Measurements from ENCODE around the gene DCXR. TPM values are rescaled to one million over a fixed set of nuclear protein-coding genes. Genes with fewer than 3 reads are reported as not detected.

Gene DCXR
- polyA plus RNA-seq, 4 donors = 41.1 to 147 (median 112) TPM

- DNase-seq (no peak), FAIRE-seq (no peak)
- Histone ChIP-seq H3K27me3 (ENCODE audit: control insufficient read depth in 3 of 3, insufficient read depth in 3 of 3, low read length in 3 of 3) (no peaks in the 10 kb centered on the region), H3K4me3 (ENCODE audit: low read depth in 1 of 3, low read length in 3 of 3) (no peak overlapping the region), H3K4me1 (ENCODE audit: control insufficient read depth in 3 of 3, insufficient read depth in 2 of 3, low read depth in 1 of 3, low read length in 2 of 3) (no peaks in the 10 kb centered on the region), H3K9me3 (ENCODE audit: control insufficient read depth in 2 of 2, insufficient read depth in 1 of 2, low read depth in 1 of 2, low read length in 1 of 2) (no peaks in the 10 kb centered on the region), H3K27ac (ENCODE audit: low read depth in 1 of 3, low read length in 2 of 3) (no peak overlapping the region), H3K36me3 (ENCODE audit: control insufficient read depth in 3 of 3, insufficient read depth in 2 of 3, low read depth in 1 of 3, low read length in 3 of 3) (peaks cover 0 to 68% (median 0%) of the 10 kb centered on the region in 3 donors)
- WGBS, 3 donors = 89 to 93% (median 93%) methylated on average over 17 to 19 of the region's 19 CpGs
Measured at GRCh38 chr17:82011617-82012187, 25.8 kb downstream of the DCXR start.

- Histone ChIP-seq H3K36me3 (ENCODE audit: control insufficient read depth in 3 of 3, insufficient read depth in 2 of 3, low read depth in 1 of 3, low read length in 3 of 3) (peaks cover 0 to 71% (median 0%) of the 10 kb centered on the region in 3 donors), H3K27ac (ENCODE audit: low read depth in 1 of 3, low read length in 2 of 3) (no peak overlapping the region), H3K4me3 (ENCODE audit: low read depth in 1 of 3, low read length in 3 of 3) (no peak overlapping the region), H3K9me3 (ENCODE audit: control insufficient read depth in 2 of 2, insufficient read depth in 1 of 2, low read depth in 1 of 2, low read length in 1 of 2) (no peaks in the 10 kb centered on the region), H3K27me3 (ENCODE audit: control insufficient read depth in 3 of 3, insufficient read depth in 3 of 3, low read length in 3 of 3) (no peaks in the 10 kb centered on the region), H3K4me1 (ENCODE audit: control insufficient read depth in 3 of 3, insufficient read depth in 2 of 3, low read depth in 1 of 3, low read length in 2 of 3) (no peaks in the 10 kb centered on the region)
- DNase-seq = no peak
- FAIRE-seq = no peak
- WGBS, 3 donors = 92 to 93% (median 93%) methylated on average over 34 to 39 of the region's 39 CpGs
Measured at GRCh38 chr17:82010575-82011525, 26.6 kb downstream of the DCXR start.

DNA sequence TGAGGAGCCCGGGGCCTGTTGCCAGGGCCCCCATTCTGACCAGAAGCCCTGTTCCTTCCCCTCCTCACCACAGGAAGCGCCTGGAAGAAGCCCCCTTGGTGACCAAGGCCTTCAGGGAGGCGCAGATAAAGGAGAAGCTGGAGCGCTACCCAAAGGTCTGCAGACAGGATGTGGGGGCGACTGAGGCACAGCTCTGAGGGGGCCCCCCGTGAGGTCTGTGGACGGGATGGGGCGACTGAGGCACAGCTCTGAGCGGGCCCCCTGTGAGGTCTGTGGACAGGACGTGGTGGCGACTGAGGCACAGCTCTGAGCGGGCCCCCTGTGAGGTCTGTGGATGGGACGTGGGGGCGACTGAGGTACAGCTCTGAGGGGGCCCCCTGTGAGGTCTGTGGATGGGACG lies 28.1 kb downstream of the DCXR start:
- Histone ChIP-seq H3K4me1 (ENCODE audit: control insufficient read depth in 3 of 3, insufficient read depth in 2 of 3, low read depth in 1 of 3, low read length in 2 of 3) (no peaks in the 10 kb centered on the region), H3K4me3 (ENCODE audit: low read depth in 1 of 3, low read length in 3 of 3) (no peak overlapping the region), H3K27me3 (ENCODE audit: control insufficient read depth in 3 of 3, insufficient read depth in 3 of 3, low read length in 3 of 3) (no peaks in the 10 kb centered on the region), H3K36me3 (ENCODE audit: control insufficient read depth in 3 of 3, insufficient read depth in 2 of 3, low read depth in 1 of 3, low read length in 3 of 3) (peaks cover 0 to 80% (median 2%) of the 10 kb centered on the region in 3 donors), H3K9me3 (ENCODE audit: control insufficient read depth in 2 of 2, insufficient read depth in 1 of 2, low read depth in 1 of 2, low read length in 1 of 2) (no peaks in the 10 kb centered on the region), H3K27ac (ENCODE audit: low read depth in 1 of 3, low read length in 2 of 3) (no peak overlapping the region)
- WGBS, 3 donors = 82 to 86% (median 83%) methylated on average over 15 of the region's 15 CpGs
- FAIRE-seq = no peak
- no peak for DNase-seq

- H3K27me3 ChIP-seq (ENCODE audit: control insufficient read depth in 3 of 3, insufficient read depth in 3 of 3, low read length in 3 of 3) = no peaks in the 10 kb centered on the region
- no peak overlapping the region for H3K4me3 ChIP-seq (ENCODE audit: low read depth in 1 of 3, low read length in 3 of 3)
- no peaks in the 10 kb centered on the region for H3K9me3 ChIP-seq (ENCODE audit: control insufficient read depth in 2 of 2, insufficient read depth in 1 of 2, low read depth in 1 of 2, low read length in 1 of 2)
- peaks cover 0 to 80% (median 2%) of the 10 kb centered on the region in 3 donors for H3K36me3 ChIP-seq (ENCODE audit: control insufficient read depth in 3 of 3, insufficient read depth in 2 of 3, low read depth in 1 of 3, low read length in 3 of 3)
- DNase-seq = no peak
- no peak for FAIRE-seq
- H3K4me1 ChIP-seq (ENCODE audit: control insufficient read depth in 3 of 3, insufficient read depth in 2 of 3, low read depth in 1 of 3, low read length in 2 of 3) = no peaks in the 10 kb centered on the region
- H3K27ac ChIP-seq (ENCODE audit: low read depth in 1 of 3, low read length in 2 of 3) = no peak overlapping the region
- 90 to 93% (median 92%) methylated on average over 15 to 28 of the region's 28 CpGs for WGBS, 3 donors
Measured at GRCh38 chr17:82008941-82009405, 28.5 kb downstream of the DCXR start.

DNA sequence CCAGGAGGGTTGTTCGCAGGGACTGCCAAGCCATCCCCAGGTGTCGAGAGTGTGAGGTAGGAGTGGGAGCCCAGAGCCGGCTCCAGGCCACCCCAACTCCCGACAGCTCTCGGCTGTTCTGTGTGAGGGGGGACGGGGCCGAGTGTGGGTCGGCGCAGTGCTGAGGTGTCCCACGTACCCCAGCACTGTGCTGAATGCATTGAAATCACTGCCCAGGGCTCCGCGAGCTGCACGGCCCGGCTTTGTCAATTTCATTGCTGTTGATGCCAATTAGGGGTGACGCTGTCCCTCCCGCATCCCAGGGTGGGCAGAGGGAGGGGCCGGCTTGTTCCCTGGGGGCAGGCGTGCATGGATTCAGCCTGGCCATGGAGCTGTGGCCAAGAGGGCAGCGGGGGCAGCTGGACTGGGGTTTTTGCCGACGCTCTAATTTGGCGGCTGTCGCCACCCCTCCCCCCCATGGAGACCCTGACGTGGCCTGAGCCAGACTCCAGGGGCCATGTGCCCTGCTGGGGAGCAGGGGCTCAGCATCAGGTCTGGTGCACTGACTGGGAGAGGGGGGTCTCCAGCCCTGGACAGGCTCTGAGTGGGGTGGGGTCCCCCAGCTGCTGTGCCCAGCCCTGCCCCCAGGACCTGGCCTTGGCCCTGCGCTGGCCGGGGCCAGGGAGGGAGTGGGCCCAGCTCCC lies 29.1 kb downstream of the DCXR start:
- Histone ChIP-seq H3K27me3 (ENCODE audit: control insufficient read depth in 3 of 3, insufficient read depth in 3 of 3, low read length in 3 of 3) (no peaks in the 10 kb centered on the region), H3K36me3 (ENCODE audit: control insufficient read depth in 3 of 3, insufficient read depth in 2 of 3, low read depth in 1 of 3, low read length in 3 of 3) (peaks cover 0 to 80% (median 2%) of the 10 kb centered on the region in 3 donors), H3K4me1 (ENCODE audit: control insufficient read depth in 3 of 3, insufficient read depth in 2 of 3, low read depth in 1 of 3, low read length in 2 of 3) (no peaks in the 10 kb centered on the region), H3K27ac (ENCODE audit: low read depth in 1 of 3, low read length in 2 of 3) (no peak overlapping the region), H3K4me3 (ENCODE audit: low read depth in 1 of 3, low read length in 3 of 3) (no peak overlapping the region), H3K9me3 (ENCODE audit: control insufficient read depth in 2 of 2, insufficient read depth in 1 of 2, low read depth in 1 of 2, low read length in 1 of 2) (no peaks in the 10 kb centered on the region)
- FAIRE-seq = no peak
- 87 to 95% (median 92%) methylated on average over 24 to 26 of the region's 26 CpGs for WGBS, 3 donors
- DNase-seq = no peak

GRCh38 chr17:82007495-82008257 lies 29.8 kb downstream of the DCXR start:
- FAIRE-seq (no peak), DNase-seq (no peak)
- Histone ChIP-seq H3K27ac (ENCODE audit: low read depth in 1 of 3, low read length in 2 of 3) (no peak overlapping the region), H3K36me3 (ENCODE audit: control insufficient read depth in 3 of 3, insufficient read depth in 2 of 3, low read depth in 1 of 3, low read length in 3 of 3) (peaks cover 0 to 77% (median 2%) of the 10 kb centered on the region in 3 donors), H3K9me3 (ENCODE audit: control insufficient read depth in 2 of 2, insufficient read depth in 1 of 2, low read depth in 1 of 2, low read length in 1 of 2) (no peaks in the 10 kb centered on the region), H3K4me3 (ENCODE audit: low read depth in 1 of 3, low read length in 3 of 3) (no peak overlapping the region), H3K4me1 (ENCODE audit: control insufficient read depth in 3 of 3, insufficient read depth in 2 of 3, low read depth in 1 of 3, low read length in 2 of 3) (no peaks in the 10 kb centered on the region), H3K27me3 (ENCODE audit: control insufficient read depth in 3 of 3, insufficient read depth in 3 of 3, low read length in 3 of 3) (no peaks in the 10 kb centered on the region)
- WGBS, 3 donors = 85 to 94% (median 88%) methylated on average over 26 to 30 of the region's 30 CpGs

DNA sequence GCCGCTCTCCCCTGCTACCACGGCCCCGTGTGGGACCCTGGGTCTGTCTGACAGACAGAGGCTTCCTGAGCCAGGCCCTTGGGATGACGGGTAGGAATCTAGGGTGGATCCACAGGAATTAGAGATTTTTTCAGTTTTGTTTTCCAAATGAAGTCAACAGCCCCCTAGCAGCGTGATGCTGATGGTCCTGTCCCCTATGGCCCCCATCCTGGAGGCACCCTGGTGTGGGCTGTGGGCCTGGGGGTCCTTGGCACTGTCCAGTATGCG lies 30.3 kb downstream of the DCXR start:
- H3K4me3 ChIP-seq (ENCODE audit: low read depth in 1 of 3, low read length in 3 of 3) = no peak overlapping the region
- DNase-seq = no peak
- no peak for FAIRE-seq
- no peaks in the 10 kb centered on the region for H3K9me3 ChIP-seq (ENCODE audit: control insufficient read depth in 2 of 2, insufficient read depth in 1 of 2, low read depth in 1 of 2, low read length in 1 of 2)
- no peaks in the 10 kb centered on the region for H3K27me3 ChIP-seq (ENCODE audit: control insufficient read depth in 3 of 3, insufficient read depth in 3 of 3, low read length in 3 of 3)
- H3K4me1 ChIP-seq (ENCODE audit: control insufficient read depth in 3 of 3, insufficient read depth in 2 of 3, low read depth in 1 of 3, low read length in 2 of 3) = no peaks in the 10 kb centered on the region
- WGBS, 3 donors = 86 to 96% (median 88%) methylated on average over 6 of the region's 6 CpGs
- H3K27ac ChIP-seq (ENCODE audit: low read depth in 1 of 3, low read length in 2 of 3) = no peak overlapping the region
- peaks cover 0 to 72% (median 2%) of the 10 kb centered on the region in 3 donors for H3K36me3 ChIP-seq (ENCODE audit: control insufficient read depth in 3 of 3, insufficient read depth in 2 of 3, low read depth in 1 of 3, low read length in 3 of 3)
